PFSK-1 (cell line): ENCODE data around the gene NKAIN2.

Experiments used
- POLR2AphosphoS5 ChIP-seq: IDR thresholded peaks from 2 replicates; pipeline ENCODE4 v1.6.1; 2012; ENCODE audit warnings: low read depth, mild to moderate bottlenecking, control low read depth, low read length, moderate library complexity
- TAF1 ChIP-seq: IDR thresholded peaks from 2 replicates; pipeline ENCODE4 v1.6.1; 2012; ENCODE audit warnings: low read length, control low read depth, borderline replicate concordance; ENCODE audit not compliant: insufficient read depth
- TF ChIP-seq, protein P1 (sequence below), 2 experiments: IDR thresholded peaks; 2 replicates each; pipeline versions ENCODE4 v1.6.1 to v1.8.0; 2011 to 2012; ENCODE audit warnings: low read depth in 2 of 2, low read length in 2 of 2, control low read depth in 1 of 2, inconsistent platforms in 1 of 2, mild to moderate bottlenecking in 1 of 2, moderate library complexity in 1 of 2; ENCODE audit not compliant: insufficient read depth in 1 of 2

GRCh38 chr6:123859291-123859690 lies 55.6 kb downstream of the NKAIN2 start:
- TF ChIP-seq TAF1 (no peak), POLR2AphosphoS5 (no peak)
- TF ChIP-seq, protein P1, sequence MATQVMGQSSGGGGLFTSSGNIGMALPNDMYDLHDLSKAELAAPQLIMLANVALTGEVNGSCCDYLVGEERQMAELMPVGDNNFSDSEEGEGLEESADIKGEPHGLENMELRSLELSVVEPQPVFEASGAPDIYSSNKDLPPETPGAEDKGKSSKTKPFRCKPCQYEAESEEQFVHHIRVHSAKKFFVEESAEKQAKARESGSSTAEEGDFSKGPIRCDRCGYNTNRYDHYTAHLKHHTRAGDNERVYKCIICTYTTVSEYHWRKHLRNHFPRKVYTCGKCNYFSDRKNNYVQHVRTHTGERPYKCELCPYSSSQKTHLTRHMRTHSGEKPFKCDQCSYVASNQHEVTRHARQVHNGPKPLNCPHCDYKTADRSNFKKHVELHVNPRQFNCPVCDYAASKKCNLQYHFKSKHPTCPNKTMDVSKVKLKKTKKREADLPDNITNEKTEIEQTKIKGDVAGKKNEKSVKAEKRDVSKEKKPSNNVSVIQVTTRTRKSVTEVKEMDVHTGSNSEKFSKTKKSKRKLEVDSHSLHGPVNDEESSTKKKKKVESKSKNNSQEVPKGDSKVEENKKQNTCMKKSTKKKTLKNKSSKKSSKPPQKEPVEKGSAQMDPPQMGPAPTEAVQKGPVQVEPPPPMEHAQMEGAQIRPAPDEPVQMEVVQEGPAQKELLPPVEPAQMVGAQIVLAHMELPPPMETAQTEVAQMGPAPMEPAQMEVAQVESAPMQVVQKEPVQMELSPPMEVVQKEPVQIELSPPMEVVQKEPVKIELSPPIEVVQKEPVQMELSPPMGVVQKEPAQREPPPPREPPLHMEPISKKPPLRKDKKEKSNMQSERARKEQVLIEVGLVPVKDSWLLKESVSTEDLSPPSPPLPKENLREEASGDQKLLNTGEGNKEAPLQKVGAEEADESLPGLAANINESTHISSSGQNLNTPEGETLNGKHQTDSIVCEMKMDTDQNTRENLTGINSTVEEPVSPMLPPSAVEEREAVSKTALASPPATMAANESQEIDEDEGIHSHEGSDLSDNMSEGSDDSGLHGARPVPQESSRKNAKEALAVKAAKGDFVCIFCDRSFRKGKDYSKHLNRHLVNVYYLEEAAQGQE (IDR thresholded peaks at IDR 0.05; ENCODE audit: insufficient read depth in 1 of 2, low read depth in 2 of 2, low read length in 2 of 2) = no peak
